Pancreas (tissue), 10 donors: Measurements from ENCODE around the gene ZNF385B. TPM values are rescaled to one million over a fixed set of nuclear protein-coding genes. Genes with fewer than 3 reads are reported as not detected.
"Not testable (repeated sequence)": the region's sequence is repeated elsewhere in the genome, so short reads cannot be mapped to it uniquely, and the experiment has no call there.

Source experiments
- ATAC-seq, 4 donors: fragments of 200-7000 bp; cut with Tn5 transposase; one replicate each; pipeline versions ENCODE4 v1.8.0 to v1.9.1; 2020; ENCODE audit warnings: mild to moderate bottlenecking in 4 of 4, moderate library complexity in 4 of 4
- DNase-seq, 6 donors: peaks; one replicate each; pipeline ENCODE4 v3.0.0-alpha.2; 2020
- FAIRE-seq: peaks from 2 replicates; lab custom pipeline; 2012; peaks lifted over from hg19 to GRCh38; lab: Jason Lieb, UNC
- H3K27ac ChIP-seq, 4 donors: fragments of 200-600 bp; sonication (generic); 1 replicate in 3 of 4; 2 replicates in 1 of 4; pipeline versions ENCODE4 v1.5.0 to v1.8.0; 2020
- H3K27me3 ChIP-seq, 4 donors: fragments of 200-600 bp; one replicate each; pipeline ENCODE4 v1.8.0; 2021
- H3K36me3 ChIP-seq, 3 donors: fragments of 200-600 bp; sonication (generic) in 1 of 3; one replicate each; pipeline versions ENCODE4 v1.5.0 to v1.8.0; 2020 to 2021
- H3K4me1 ChIP-seq, 3 donors: fragments of 200-600 bp; one replicate each; pipeline ENCODE4 v1.8.0; 2021
- H3K4me3 ChIP-seq, 4 donors: fragments of 200-600 bp; sonication (generic) in 2 of 4; one replicate each; pipeline versions ENCODE4 v1.5.0 to v1.8.0; 2020 to 2021
- H3K9me3 ChIP-seq, 4 donors: fragments of 200-600 bp; one replicate each; pipeline ENCODE4 v1.8.0; 2021
- WGBS, 2 donors: extraction: QIAGEN DNeasy Blood & Tissue Kit; methylation state at CpG; one replicate each; pipeline ENCODE4 v1.1.7; 2013; 5-methylcytosine and 5-hydroxymethylcytosine counted together
- intact Hi-C, 3 donors: fragments of 100-400 bp; cut with DNase I; formaldehyde crosslinking; loops; one replicate each; pipeline versions ENCODE4 v1.11.1 to v1.14.2; 2022
- polyA plus RNA-seq, 2 donors: library from polyadenylated mRNA; stranded (reverse); fragments of 200-250 nt; gene quantifications; one replicate each; pipeline ENCODE4 v1.2.3, GENCODE V29; 2013
- total RNA-seq, 6 donors: library from RNA; stranded (reverse); fragmentation: NEBNext Ultra II Directional in 4 of 6; extraction: Animal tissue kit (Norgen Biotek cat#: 25700) in 4 of 6; gene quantifications; one replicate each; pipeline versions ENCODE4 v1.2.1 to v1.2.4, GENCODE V29; 2021 to 2023
- TF ChIP-seq, protein P1 (sequence below), 4 donors: fragments of 200-600 bp; sonication (generic) in 3 of 4; IDR thresholded peaks; one replicate each; pipeline versions ENCODE4 v1.5.0 to v1.8.0; 2021; ENCODE audit warnings: antibody characterized with exemption in 4 of 4
- donor health status: healthy with polysubstance abuse.
- donor health status: DM: no; HTN: no; CAD: no; lungs with moderate emphysema.
- donor health status: DM: no; HTN: no; CAD: no.
- donor health status: control.
- donor health status: control.
- donor health status: Bipolar disorder and iron deficiency.
- donor health status: DM: yes; HTN: yes; CAD: no.
- donor health status: DM: no; HTN: no; CAD: no.
- donor health status: DM: no; HTN: no; CAD: no.
- donor health status: DM: yes; HTN: yes; CAD: no.

ZNF385B gene
- total and polyA plus RNA-seq, 8 donors = 0.19 to 0.61 (median 0.37) TPM; not detected in 1

DNA sequence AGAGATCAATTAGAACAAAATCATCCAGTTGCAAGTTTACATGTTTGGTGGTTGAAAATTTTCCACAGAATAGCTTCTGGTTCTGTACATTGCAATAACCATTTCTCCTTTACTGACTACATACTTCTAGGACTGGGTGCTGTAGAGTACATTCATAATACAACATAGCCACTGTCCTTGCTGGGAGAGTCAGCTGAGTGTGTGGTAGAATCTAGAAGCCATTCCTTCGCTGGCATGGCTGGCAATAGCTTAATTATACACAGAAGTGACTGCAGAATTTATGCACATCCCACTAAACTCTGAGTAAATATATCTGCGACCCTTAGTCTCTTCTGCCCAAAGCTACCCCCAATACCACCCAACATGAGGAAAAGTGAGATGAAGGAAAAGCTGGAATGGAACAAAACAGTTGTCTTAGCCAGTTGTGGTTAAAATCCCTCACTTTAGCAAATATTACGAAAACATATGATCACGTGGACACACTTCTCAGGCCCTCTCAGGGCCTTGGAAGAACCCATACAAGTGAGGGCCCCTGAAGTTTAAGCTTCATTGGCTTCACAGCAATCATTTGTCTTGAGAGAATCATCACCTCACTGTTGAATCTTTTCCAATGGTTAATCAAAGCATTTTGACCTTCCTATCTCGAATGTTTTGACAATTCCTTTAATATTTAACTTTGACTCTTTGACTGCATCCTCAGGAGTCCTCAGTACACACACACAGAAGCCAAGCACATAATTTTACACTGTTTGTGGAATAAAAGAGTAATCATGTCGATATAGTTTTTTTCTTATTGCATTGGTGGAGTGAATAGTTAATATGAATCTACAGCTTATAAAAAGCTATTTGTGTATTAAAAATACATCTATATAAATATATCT lies 225.1 kb downstream of the ZNF385B start:
- no peaks in the 10 kb centered on the region for H3K36me3 ChIP-seq
- WGBS, 2 donors = 49 to 53% methylated on average over 6 of the region's 6 CpGs
- ATAC-seq (no peak), FAIRE-seq (no peak), DNase-seq (no peak)
- H3K4me3 ChIP-seq = no peak overlapping the region
- TF ChIP-seq, protein P1, sequence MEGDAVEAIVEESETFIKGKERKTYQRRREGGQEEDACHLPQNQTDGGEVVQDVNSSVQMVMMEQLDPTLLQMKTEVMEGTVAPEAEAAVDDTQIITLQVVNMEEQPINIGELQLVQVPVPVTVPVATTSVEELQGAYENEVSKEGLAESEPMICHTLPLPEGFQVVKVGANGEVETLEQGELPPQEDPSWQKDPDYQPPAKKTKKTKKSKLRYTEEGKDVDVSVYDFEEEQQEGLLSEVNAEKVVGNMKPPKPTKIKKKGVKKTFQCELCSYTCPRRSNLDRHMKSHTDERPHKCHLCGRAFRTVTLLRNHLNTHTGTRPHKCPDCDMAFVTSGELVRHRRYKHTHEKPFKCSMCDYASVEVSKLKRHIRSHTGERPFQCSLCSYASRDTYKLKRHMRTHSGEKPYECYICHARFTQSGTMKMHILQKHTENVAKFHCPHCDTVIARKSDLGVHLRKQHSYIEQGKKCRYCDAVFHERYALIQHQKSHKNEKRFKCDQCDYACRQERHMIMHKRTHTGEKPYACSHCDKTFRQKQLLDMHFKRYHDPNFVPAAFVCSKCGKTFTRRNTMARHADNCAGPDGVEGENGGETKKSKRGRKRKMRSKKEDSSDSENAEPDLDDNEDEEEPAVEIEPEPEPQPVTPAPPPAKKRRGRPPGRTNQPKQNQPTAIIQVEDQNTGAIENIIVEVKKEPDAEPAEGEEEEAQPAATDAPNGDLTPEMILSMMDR (IDR thresholded peaks at IDR 0.05) = no peak
- intact Hi-C loops = no loop called here
- no peaks in the 10 kb centered on the region for H3K9me3 ChIP-seq
- H3K27me3 ChIP-seq = no peaks in the 10 kb centered on the region
- H3K27ac ChIP-seq = no peak overlapping the region
- peaks cover 0 to 8% (median 0%) of the 10 kb centered on the region in 3 donors for H3K4me1 ChIP-seq

DNA sequence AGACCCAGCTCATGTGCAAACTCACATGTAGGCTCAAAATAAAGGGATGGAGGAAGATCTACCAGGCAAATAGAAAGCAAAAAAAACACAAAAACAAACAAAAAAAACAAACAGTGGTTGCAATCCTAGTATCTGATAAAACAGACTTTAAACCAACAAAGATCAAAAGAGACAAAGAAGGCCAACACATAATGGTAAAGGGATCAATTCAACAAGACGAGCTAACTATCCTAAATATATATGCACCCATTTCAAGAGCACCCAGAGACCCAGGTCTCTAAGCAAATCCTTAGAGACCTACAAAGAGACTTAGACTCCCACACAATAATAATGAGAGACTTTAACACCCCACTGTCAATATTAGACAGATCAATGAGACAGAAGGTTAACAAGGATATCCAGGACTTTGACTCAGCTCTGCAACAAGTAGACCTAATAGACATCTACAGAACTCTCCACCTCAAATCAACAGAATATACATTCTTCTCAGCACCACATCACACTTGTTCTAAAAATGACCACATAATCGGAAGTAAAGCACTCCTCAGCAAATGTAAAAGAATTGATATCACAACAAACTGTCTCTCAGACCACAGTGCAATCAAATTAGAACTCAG lies 229.5 kb downstream of the ZNF385B start:
- intact Hi-C loops, H3K27me3 ChIP-seq, DNase-seq, ATAC-seq, H3K9me3 ChIP-seq, H3K4me3 ChIP-seq, H3K4me1 ChIP-seq, H3K27ac ChIP-seq, FAIRE-seq, H3K36me3 ChIP-seq: not testable (repeated sequence)
- 72 to 73% methylated on average over 2 of the region's 2 CpGs for WGBS, 2 donors

DNA sequence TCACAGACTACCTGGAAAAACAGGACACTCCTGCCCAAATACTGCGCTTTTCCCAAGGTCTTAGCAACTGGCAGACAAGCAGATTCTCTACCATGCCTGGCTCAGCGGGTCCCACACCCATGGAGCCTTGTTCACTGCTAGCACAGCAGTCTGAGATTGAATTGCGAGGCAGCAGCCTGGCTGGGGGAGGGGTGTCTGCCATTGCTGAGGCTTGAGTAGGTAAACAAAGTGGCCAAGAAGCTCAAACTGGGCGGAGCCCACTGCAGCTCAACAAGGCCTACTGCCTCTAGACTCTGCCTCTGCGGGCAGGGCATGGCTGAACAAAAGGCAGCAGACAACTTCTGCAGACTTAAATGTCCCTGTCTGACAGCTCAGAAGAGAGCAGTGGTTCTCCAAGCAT lies 231.6 kb downstream of the ZNF385B start:
- H3K4me1 ChIP-seq, H3K9me3 ChIP-seq, ATAC-seq, H3K27ac ChIP-seq, intact Hi-C loops, H3K4me3 ChIP-seq, H3K27me3 ChIP-seq, H3K36me3 ChIP-seq, FAIRE-seq: not testable (repeated sequence)
- peak in 1 of 6 donors; percentile 7 for DNase-seq
- WGBS, 2 donors = 92 to 94% methylated on average over 5 of the region's 5 CpGs

DNA sequence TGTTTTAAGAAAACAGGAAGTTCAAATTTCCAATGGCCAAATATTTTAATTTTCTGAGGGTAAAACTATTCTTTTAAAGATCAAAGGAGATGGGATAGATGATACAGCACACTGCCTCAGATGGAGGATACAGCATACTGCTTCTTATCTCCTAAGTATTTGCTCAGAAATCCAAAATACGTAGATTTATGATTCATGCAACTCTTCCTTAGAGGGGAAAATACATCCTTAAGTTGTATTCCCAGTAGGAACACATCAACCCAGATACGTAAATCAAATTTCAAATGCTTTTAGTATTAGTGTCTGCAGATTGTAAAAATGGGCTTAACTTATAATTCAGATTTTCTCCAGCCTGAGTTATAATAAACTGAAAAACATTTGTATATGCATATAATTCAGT lies 235.2 kb downstream of the ZNF385B start:
- no peak for ATAC-seq
- intact Hi-C loops = no loop called here
- Histone ChIP-seq H3K9me3 (no peaks in the 10 kb centered on the region), H3K27me3 (no peaks in the 10 kb centered on the region), H3K4me1 (no peaks in the 10 kb centered on the region), H3K27ac (no peak overlapping the region), H3K4me3 (no peak overlapping the region), H3K36me3 (no peaks in the 10 kb centered on the region)
- no peak for FAIRE-seq
- TF ChIP-seq, protein P1 (IDR thresholded peaks at IDR 0.05) = no peak
- DNase-seq = no peak
- WGBS, 2 donors = 91% methylated on average over 2 of the region's 2 CpGs

DNA sequence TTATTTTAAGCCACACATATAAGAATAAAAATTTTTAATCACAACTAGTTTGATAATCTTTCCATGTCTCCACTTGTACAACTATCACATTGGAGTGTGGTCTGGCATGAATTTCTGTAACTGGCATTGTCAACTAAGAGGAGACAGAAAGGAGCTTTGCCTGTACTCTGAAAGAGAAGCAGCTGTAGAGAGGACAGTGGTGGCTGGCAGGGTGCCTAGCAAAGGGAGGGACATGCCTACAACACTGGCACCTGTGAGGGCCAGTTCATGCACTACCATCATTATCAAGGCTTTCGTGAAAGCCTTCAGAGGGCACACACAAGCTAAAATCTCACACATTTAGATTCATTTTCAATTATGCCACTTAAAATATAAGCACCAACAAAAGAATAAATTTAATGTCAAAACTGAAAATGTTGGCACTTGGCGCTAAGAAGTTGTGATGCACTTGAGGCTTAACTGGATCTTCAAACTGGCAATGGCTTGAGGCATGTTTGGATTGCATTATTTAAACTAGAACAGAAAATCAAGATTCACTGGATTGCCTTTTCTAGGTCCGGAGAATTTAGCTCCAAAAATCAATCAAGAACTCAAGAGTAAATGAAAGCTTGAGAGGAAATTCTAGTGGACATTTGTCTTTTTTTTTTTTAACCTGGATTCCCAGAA lies 238.6 kb downstream of the ZNF385B start:
- 83 to 88% methylated on average over 3 of the region's 3 CpGs for whole genome bisulfite sequencing, 2 donors
- Histone ChIP-seq H3K27me3 (no peaks in the 10 kb centered on the region), H3K4me3 (no peak overlapping the region), H3K36me3 (no peaks in the 10 kb centered on the region), H3K27ac (no peak overlapping the region), H3K4me1 (no peaks in the 10 kb centered on the region), H3K9me3 (no peaks in the 10 kb centered on the region)
- FAIRE-seq = no peak
- peak in 1 of 6 donors; percentile 12 for DNase-seq
- intact Hi-C loops = no loop called here
- ATAC-seq = no peak
- TF ChIP-seq, protein P1 (IDR thresholded peaks at IDR 0.05) = no peak
